ENCODE results near the gene TMEM109. TPM values are rescaled to one million over a fixed set of nuclear protein-coding genes. Genes with fewer than 3 reads are reported as not detected.

TMEM109 gene
- total and polyA plus RNA-seq, 2 of the 13 experiments (the other 11 are each of a cell fraction or from before 2014, with no cell fraction given), result 7.7 to 18.0 TPM

DNA sequence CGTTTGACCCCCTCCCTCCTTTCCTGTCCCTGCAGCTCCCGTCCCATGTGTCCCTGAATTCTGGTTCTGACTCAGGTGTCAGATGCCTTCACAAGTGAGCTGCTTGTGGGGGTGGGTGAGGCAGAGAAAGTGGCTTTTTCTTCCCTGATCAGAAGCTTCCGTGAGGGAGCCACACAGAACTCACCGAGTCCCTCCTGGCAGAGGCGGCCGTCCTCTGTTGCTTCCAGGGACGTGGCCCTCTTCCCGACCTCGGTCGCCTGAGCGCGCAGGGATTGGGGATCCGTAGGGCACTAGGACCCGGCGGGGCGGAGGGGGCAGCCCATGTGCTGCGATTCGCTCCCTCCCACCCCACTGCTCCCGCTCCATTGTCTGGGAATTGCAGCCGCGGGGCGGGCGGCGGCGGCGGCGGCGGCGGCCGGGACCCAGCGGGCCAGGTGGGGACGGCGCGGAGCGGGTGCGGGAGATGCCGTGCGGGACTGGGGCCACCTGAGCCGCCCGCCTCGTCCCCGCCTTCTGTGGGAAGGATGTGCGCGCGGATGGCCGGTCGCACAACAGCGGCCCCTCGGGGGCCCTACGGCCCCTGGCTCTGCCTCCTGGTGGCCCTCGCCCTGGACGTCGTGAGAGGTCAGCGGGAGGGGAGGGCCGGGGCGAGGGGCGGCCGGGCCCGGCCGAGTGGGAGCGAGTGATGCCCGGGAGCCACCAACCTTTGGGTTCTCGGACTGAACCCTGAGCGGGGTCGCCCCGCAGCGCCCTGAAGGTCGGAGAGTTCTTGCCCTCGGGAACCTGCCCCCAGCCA is 10.3 kb downstream of the TMEM109 start, which contains the start of gene TMEM132A (continued):
- TF ChIP-seq SETDB1 (CRISPR knock-in tag; IDR thresholded peaks at IDR 0.05; ENCODE audit: borderline replicate concordance) (no peak), HNF4A (CRISPR knock-in tag; IDR thresholded peaks at IDR 0.05) (no peak), HOXD1 (CRISPR knock-in tag; IDR thresholded peaks at IDR 0.05) (no peak), ZNF619 (CRISPR knock-in tag; IDR thresholded peaks at IDR 0.05) (no peak), ZNF768 (CRISPR knock-in tag; IDR thresholded peaks at IDR 0.05) (peak; percentile 72; the same call in 1 of the 2 replicates), ZNF567 (CRISPR knock-in tag; IDR thresholded peaks at IDR 0.05; ENCODE audit: borderline replicate concordance) (no peak), ZNF382 (CRISPR knock-in tag; IDR thresholded peaks at IDR 0.05; ENCODE audit: borderline replicate concordance) (no peak), ZFP36L1 (CRISPR knock-in tag; IDR thresholded peaks at IDR 0.05) (no peak), ARNT2 (CRISPR knock-in tag; IDR thresholded peaks at IDR 0.05; ENCODE audit: low read depth) (peak; percentile 69; the same call in 1 of the 2 replicates), IRF2 (CRISPR knock-in tag; IDR thresholded peaks at IDR 0.05) (peak; percentile 53; the same call in 1 of the 2 replicates), SIX1 (CRISPR knock-in tag; IDR thresholded peaks at IDR 0.05; ENCODE audit: borderline replicate concordance) (no peak), ZBTB7A (CRISPR knock-in tag; IDR thresholded peaks at IDR 0.05) (no peak), JDP2 (CRISPR knock-in tag; IDR thresholded peaks at IDR 0.05; ENCODE audit: borderline replicate concordance) (no peak)
- TF ChIP-seq, protein P1, sequence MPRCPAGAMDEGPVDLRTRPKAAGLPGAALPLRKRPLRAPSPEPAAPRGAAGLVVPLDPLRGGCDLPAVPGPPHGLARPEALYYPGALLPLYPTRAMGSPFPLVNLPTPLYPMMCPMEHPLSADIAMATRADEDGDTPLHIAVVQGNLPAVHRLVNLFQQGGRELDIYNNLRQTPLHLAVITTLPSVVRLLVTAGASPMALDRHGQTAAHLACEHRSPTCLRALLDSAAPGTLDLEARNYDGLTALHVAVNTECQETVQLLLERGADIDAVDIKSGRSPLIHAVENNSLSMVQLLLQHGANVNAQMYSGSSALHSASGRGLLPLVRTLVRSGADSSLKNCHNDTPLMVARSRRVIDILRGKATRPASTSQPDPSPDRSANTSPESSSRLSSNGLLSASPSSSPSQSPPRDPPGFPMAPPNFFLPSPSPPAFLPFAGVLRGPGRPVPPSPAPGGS (CRISPR knock-in tag; IDR thresholded peaks at IDR 0.05), result peak; percentile 73; the same call in 1 of the 2 replicates
- TF ChIP-seq, protein P2, sequence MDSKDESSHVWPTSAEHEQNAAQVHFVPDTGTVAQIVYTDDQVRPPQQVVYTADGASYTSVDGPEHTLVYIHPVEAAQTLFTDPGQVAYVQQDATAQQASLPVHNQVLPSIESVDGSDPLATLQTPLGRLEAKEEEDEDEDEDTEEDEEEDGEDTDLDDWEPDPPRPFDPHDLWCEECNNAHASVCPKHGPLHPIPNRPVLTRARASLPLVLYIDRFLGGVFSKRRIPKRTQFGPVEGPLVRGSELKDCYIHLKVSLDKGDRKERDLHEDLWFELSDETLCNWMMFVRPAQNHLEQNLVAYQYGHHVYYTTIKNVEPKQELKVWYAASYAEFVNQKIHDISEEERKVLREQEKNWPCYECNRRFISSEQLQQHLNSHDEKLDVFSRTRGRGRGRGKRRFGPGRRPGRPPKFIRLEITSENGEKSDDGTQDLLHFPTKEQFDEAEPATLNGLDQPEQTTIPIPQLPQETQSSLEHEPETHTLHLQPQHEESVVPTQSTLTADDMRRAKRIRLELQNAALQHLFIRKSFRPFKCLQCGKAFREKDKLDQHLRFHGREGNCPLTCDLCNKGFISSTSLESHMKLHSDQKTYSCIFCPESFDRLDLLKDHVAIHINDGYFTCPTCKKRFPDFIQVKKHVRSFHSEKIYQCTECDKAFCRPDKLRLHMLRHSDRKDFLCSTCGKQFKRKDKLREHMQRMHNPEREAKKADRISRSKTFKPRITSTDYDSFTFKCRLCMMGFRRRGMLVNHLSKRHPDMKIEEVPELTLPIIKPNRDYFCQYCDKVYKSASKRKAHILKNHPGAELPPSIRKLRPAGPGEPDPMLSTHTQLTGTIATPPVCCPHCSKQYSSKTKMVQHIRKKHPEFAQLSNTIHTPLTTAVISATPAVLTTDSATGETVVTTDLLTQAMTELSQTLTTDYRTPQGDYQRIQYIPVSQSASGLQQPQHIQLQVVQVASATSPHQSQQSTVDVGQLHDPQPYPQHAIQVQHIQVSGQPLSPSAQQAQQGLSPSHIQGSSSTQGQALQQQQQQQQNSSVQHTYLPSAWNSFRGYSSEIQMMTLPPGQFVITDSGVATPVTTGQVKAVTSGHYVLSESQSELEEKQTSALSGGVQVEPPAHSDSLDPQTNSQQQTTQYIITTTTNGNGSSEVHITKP (CRISPR knock-in tag; IDR thresholded peaks at IDR 0.05; ENCODE audit: low read depth), result 0 out of 2 replicates have a peak, but pooled peaks have one; percentile 57
- TF ChIP-seq, protein P3, sequence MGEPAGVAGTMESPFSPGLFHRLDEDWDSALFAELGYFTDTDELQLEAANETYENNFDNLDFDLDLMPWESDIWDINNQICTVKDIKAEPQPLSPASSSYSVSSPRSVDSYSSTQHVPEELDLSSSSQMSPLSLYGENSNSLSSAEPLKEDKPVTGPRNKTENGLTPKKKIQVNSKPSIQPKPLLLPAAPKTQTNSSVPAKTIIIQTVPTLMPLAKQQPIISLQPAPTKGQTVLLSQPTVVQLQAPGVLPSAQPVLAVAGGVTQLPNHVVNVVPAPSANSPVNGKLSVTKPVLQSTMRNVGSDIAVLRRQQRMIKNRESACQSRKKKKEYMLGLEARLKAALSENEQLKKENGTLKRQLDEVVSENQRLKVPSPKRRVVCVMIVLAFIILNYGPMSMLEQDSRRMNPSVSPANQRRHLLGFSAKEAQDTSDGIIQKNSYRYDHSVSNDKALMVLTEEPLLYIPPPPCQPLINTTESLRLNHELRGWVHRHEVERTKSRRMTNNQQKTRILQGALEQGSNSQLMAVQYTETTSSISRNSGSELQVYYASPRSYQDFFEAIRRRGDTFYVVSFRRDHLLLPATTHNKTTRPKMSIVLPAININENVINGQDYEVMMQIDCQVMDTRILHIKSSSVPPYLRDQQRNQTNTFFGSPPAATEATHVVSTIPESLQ (CRISPR knock-in tag; conservative IDR thresholded peaks at IDR 0.05), result no peak
- TF ChIP-seq, protein P4, sequence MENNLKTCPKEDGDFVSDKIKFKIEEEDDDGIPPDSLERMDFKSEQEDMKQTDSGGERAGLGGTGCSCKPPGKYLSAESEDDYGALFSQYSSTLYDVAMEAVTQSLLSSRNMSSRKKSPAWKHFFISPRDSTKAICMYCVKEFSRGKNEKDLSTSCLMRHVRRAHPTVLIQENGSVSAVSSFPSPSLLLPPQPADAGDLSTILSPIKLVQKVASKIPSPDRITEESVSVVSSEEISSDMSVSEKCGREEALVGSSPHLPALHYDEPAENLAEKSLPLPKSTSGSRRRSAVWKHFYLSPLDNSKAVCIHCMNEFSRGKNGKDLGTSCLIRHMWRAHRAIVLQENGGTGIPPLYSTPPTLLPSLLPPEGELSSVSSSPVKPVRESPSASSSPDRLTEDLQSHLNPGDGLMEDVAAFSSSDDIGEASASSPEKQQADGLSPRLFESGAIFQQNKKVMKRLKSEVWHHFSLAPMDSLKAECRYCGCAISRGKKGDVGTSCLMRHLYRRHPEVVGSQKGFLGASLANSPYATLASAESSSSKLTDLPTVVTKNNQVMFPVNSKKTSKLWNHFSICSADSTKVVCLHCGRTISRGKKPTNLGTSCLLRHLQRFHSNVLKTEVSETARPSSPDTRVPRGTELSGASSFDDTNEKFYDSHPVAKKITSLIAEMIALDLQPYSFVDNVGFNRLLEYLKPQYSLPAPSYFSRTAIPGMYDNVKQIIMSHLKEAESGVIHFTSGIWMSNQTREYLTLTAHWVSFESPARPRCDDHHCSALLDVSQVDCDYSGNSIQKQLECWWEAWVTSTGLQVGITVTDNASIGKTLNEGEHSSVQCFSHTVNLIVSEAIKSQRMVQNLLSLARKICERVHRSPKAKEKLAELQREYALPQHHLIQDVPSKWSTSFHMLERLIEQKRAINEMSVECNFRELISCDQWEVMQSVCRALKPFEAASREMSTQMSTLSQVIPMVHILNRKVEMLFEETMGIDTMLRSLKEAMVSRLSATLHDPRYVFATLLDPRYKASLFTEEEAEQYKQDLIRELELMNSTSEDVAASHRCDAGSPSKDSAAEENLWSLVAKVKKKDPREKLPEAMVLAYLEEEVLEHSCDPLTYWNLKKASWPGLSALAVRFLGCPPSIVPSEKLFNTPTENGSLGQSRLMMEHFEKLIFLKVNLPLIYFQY (CRISPR knock-in tag; IDR thresholded peaks at IDR 0.05; ENCODE audit: borderline replicate concordance), result 0 out of 2 replicates have a peak, but pooled peaks have one; percentile 29
